Activated naive CD8-positive, alpha-beta T cell treated with anti-CD3 and anti-CD28 coated beads, Interleukin-2, amount 50 U/mL, for 16 hours (primary cell): ENCODE results near the gene MARCHF5.
"Not testable (repeated sequence)": the region's sequence is repeated elsewhere in the genome, so short reads cannot be mapped to it uniquely, and the experiment has no call there.

Experiments
- DNase-seq: peaks from one replicate; pipeline ENCODE4 v3.0.0-alpha.2; 2020; ENCODE audit warnings: low read depth, low spot score

Gene MARCHF5

DNA sequence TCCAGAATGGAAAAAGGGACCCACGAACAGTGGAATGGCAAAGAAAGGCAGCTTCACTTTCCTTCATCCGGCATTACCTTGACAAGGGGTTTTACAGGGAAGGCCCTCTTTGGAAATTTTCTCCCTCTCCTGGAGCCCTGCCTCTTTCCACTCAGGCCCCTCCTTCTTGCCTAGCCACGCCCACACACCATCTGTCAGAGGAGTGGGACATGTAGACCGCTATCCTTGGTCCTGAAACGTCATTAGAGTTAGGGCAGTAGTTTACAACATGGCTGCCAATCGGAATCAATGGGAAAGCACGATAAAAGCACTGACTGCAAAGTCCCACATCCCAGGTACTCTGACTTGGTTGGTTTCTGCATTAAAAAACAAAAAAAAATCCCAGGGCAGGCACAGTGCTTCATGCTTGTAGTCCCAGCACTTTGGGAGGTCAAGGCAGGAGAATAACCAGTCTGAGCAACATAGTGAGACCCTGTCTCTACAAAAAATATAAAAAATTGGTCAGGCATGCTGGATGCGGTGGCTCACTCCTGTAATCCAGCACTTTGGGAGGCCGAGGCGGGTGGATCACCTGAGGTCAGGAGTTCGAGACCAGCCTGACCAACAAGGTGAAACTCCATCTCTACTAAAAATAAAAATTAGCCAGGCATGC, 96.4 kb downstream of the MARCHF5 start:
- DNase-seq = no peak

GRCh38 chr10:92393173-92393572, 102.2 kb downstream of the MARCHF5 start:
- DNase-seq = not testable (repeated sequence)

GRCh38 chr10:92395271-92395670, 104.3 kb downstream of the MARCHF5 start:
- no peak for DNase-seq

DNA sequence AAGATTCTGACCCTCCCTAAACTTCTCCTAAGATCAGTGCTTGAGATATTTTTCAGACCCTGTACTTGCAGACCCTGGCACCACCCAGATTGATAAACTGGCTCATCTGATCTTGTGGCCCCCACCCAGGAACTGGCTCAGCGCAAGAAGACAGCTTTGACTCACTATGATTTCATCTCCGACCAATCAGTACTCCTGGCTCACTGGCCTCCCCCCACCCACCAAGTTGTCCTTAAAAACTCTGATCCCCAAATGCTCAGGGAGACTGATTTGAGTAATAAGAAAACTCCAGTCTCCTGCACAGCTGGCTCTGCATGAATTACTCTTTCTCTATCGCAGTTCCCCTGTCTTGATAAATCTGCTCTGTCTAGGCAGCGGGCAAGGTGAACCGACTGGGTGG, 111.3 kb downstream of the MARCHF5 start:
- not testable (repeated sequence) for DNase-seq
